DOHH2 (cell line): ENCODE results near the gene PHYKPL.
"Not testable (repeated sequence)": the region's sequence is repeated elsewhere in the genome, so short reads cannot be mapped to it uniquely, and the experiment has no call there.

Source experiments
- H3F3A ChIP-seq: fragments of 200-600 bp; sonication (generic), shearing (Covaris generic); 2 replicates; pipeline ENCODE4 v1.6.0; 2016; ENCODE audit warnings: antibody characterized with exemption, mild to moderate bottlenecking; ENCODE audit not compliant: control insufficient read depth, insufficient read depth
- H3K27ac ChIP-seq: fragments of 200-600 bp; sonication (generic); 2 replicates; pipeline ENCODE4 v1.5.1; 2014; ENCODE audit warnings: low read depth, mild to moderate bottlenecking, low read length, moderate library complexity
- H3K27me3 ChIP-seq: fragments of 200-600 bp; sonication (generic); 2 replicates; pipeline ENCODE4 v1.6.1; 2014; ENCODE audit warnings: mild to moderate bottlenecking, low read length, mixed read lengths; ENCODE audit not compliant: control insufficient read depth
- H3K36me3 ChIP-seq: fragments of 200-600 bp; sonication (generic); 2 replicates; pipeline ENCODE4 v1.6.1; 2014; ENCODE audit warnings: mild to moderate bottlenecking, low read length, moderate library complexity, mixed read lengths; ENCODE audit not compliant: control insufficient read depth
- H3K4me1 ChIP-seq: fragments of 200-600 bp; sonication (generic); 2 replicates; pipeline ENCODE4 v1.6.1; 2014; ENCODE audit warnings: mild to moderate bottlenecking, low read length, mixed read lengths; ENCODE audit not compliant: control insufficient read depth
- H3K4me2 ChIP-seq: fragments of 200-600 bp; sonication (generic); 2 replicates; pipeline ENCODE4 v1.6.0; 2014; ENCODE audit warnings: mild to moderate bottlenecking, low read length, moderate library complexity
- H3K4me3 ChIP-seq: fragments of 200-600 bp; sonication (generic); 2 replicates; pipeline ENCODE4 v1.5.1; 2014; ENCODE audit warnings: mild to moderate bottlenecking, low read length, mixed read lengths
- H3K79me2 ChIP-seq: fragments of 200-600 bp; sonication (generic); 2 replicates; pipeline ENCODE4 v1.6.1; 2014; ENCODE audit warnings: mild to moderate bottlenecking, low read length, mixed read lengths; ENCODE audit not compliant: control insufficient read depth
- H3K9me2 ChIP-seq: fragments of 200-600 bp; sonication (generic); replicated peaks from 2 replicates; pipeline ENCODE4 v1.6.1; 2014; ENCODE audit warnings: mild to moderate bottlenecking, low read length, mixed read lengths; ENCODE audit not compliant: control insufficient read depth
- H3K9me3 ChIP-seq: fragments of 200-600 bp; sonication (generic); 2 replicates; pipeline ENCODE4 v1.6.1; 2014; ENCODE audit warnings: antibody characterized with exemption, low read length, mixed read lengths; ENCODE audit not compliant: control insufficient read depth, insufficient read depth
- H4K20me1 ChIP-seq: fragments of 200-600 bp; sonication (generic); 2 replicates; pipeline ENCODE4 v1.6.0; 2014; ENCODE audit warnings: low read depth, mild to moderate bottlenecking, antibody characterized with exemption, low read length, moderate library complexity; ENCODE audit not compliant: control insufficient read depth, insufficient read depth
- EZH2phosphoT487 ChIP-seq: fragments of 200-600 bp; sonication (generic); IDR thresholded peaks from 2 replicates; pipeline ENCODE4 v1.6.1; 2017; ENCODE audit warnings: borderline replicate concordance, mild to moderate bottlenecking, antibody characterized with exemption, low read length, moderate library complexity, mixed read lengths
- TF ChIP-seq, protein P1 (sequence below): fragments of 200-600 bp; sonication (generic); IDR thresholded peaks from one replicate; pipeline ENCODE4 v1.5.1; 2014; ENCODE audit warnings: antibody characterized with exemption, mild to moderate bottlenecking, low read depth, low read length; ENCODE audit not compliant: poor library complexity, severe bottlenecking

PHYKPL gene

GRCh38 chr5:178259623-178260536 is 27.3 kb upstream of the PHYKPL start:
- Histone ChIP-seq H3K9me2 (no peaks in the 10 kb centered on the region), H4K20me1 (no peaks in the 10 kb centered on the region), H3K4me1 (peaks cover 41% of the 10 kb centered on the region), H3K4me2 (no peak overlapping the region), H3K9me3 (no peaks in the 10 kb centered on the region), H3F3A (no peaks in the 10 kb centered on the region), H3K4me3 (no peak overlapping the region), H3K36me3 (no peaks in the 10 kb centered on the region), H3K79me2 (peaks cover 24% of the 10 kb centered on the region), H3K27me3 (no peaks in the 10 kb centered on the region), H3K27ac (no peak overlapping the region)
- TF ChIP-seq, protein P1, sequence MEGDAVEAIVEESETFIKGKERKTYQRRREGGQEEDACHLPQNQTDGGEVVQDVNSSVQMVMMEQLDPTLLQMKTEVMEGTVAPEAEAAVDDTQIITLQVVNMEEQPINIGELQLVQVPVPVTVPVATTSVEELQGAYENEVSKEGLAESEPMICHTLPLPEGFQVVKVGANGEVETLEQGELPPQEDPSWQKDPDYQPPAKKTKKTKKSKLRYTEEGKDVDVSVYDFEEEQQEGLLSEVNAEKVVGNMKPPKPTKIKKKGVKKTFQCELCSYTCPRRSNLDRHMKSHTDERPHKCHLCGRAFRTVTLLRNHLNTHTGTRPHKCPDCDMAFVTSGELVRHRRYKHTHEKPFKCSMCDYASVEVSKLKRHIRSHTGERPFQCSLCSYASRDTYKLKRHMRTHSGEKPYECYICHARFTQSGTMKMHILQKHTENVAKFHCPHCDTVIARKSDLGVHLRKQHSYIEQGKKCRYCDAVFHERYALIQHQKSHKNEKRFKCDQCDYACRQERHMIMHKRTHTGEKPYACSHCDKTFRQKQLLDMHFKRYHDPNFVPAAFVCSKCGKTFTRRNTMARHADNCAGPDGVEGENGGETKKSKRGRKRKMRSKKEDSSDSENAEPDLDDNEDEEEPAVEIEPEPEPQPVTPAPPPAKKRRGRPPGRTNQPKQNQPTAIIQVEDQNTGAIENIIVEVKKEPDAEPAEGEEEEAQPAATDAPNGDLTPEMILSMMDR = no peak
- TF ChIP-seq EZH2phosphoT487 = no peak

GRCh38 chr5:178257650-178258049 is 25.0 kb upstream of the PHYKPL start:
- Histone ChIP-seq H3K27me3 (no peaks in the 10 kb centered on the region), H3K4me3 (peak overlapping the region; percentile 67), H3K36me3 (no peaks in the 10 kb centered on the region), H3F3A (no peaks in the 10 kb centered on the region; the same call in 1 of the 2 replicates), H3K4me1 (peaks cover 63% of the 10 kb centered on the region), H3K27ac (peak overlapping the region; percentile 96), H3K4me2 (peak overlapping the region; percentile 66), H3K9me2 (no peaks in the 10 kb centered on the region), H3K9me3 (no peaks in the 10 kb centered on the region), H4K20me1 (no peaks in the 10 kb centered on the region), H3K79me2 (peaks cover 24% of the 10 kb centered on the region)
- TF ChIP-seq EZH2phosphoT487 = no peak
- TF ChIP-seq, protein P1 = no peak

DNA sequence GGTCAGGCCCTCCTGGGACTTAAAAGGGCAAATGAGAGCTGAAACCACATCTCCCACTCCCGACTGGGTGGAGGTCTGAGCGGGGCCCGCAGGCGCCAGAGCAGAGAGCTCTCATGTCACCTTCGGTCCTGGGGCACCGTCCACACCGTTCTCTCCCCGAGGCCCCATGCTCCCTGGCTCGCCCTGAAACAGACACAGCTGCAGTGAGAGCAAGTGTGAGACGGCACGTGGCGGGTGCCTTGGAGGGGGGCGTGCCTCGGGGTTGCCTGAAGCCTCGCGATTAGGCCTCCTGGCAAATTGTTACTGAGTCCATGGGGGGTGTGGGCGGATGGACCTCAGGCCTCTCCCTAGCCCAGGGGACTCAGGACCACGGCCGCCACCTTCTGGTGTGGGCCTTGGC is 24.1 kb upstream of the PHYKPL start:
- TF ChIP-seq, protein P1 = no peak
- TF ChIP-seq EZH2phosphoT487 = no peak
- Histone ChIP-seq H3K9me2 (no peaks in the 10 kb centered on the region), H3K36me3 (no peaks in the 10 kb centered on the region), H3K9me3 (no peaks in the 10 kb centered on the region), H3K4me3 (peak overlapping the region; percentile 67), H4K20me1 (no peaks in the 10 kb centered on the region), H3K27me3 (no peaks in the 10 kb centered on the region), H3K4me1 (peaks cover 72% of the 10 kb centered on the region), H3F3A (no peaks in the 10 kb centered on the region; the same call in 1 of the 2 replicates), H3K4me2 (peak overlapping the region; percentile 66), H3K79me2 (peaks cover 24% of the 10 kb centered on the region), H3K27ac (peak overlapping the region; percentile 96)

DNA sequence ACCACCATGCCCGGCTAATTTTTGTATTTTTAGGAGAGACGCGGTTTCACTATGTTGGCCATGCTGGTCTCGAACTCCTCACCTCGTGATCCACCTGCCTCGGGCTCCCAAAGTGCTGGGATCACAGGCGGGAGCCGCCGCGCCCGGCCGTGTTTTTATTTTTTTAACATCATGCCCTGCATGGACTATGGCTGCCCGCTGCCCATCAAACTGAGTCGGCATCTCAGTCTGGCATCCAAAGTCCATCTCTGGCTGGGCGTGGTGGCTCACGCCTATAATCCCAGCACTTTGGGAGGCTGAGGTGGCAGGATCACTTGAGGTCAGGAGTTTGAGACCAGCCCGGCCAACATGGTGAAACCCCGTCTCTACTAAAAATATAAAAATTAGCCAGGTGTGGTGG is 21.0 kb upstream of the PHYKPL start:
- not testable (repeated sequence) for H4K20me1 ChIP-seq, H3K9me3 ChIP-seq, H3K36me3 ChIP-seq, H3K4me3 ChIP-seq, H3K27me3 ChIP-seq, H3K9me2 ChIP-seq, H3K4me2 ChIP-seq
- Histone ChIP-seq H3F3A (peaks cover 18% of the 10 kb centered on the region), H3K27ac (peak overlapping the region; percentile 96), H3K4me1 (peaks cover 99% of the 10 kb centered on the region), H3K79me2 (peaks cover 24% of the 10 kb centered on the region)
